Endothelial cell of umbilical vein (primary cell): Measurements from ENCODE around the gene MAGIX. TPM values are rescaled to one million over a fixed set of nuclear protein-coding genes. Genes with fewer than 3 reads are reported as not detected.

Source experiments
- BruUV-seq: library from RNA; stranded (reverse); fragments of 400-500 nt; replicated peaks from 2 replicates; lab custom pipeline; 2021; lab: Mats Ljungman, UMichigan
- CTCF ChIA-PET: fragments of 300-600, 350-600 bp; sonication (Branson Sonifier 250); formaldehyde crosslinking; loops from one replicate; lab custom pipeline; 2021; ENCODE audit warnings: antibody characterized with exemption, inconsistent platforms; lab: Charles Lee
- POLR2A ChIA-PET: fragments of 300-600, 350-600 bp; sonication (Branson Sonifier 250); formaldehyde crosslinking; loops from one replicate; lab custom pipeline; 2021; ENCODE audit warnings: antibody characterized with exemption, inconsistent platforms; lab: Charles Lee
- DNase-seq: peaks from one replicate; pipeline ENCODE4 v3.0.0-alpha.2; 2011; ENCODE audit warnings: low read depth, low spot score
- FAIRE-seq: peaks from 2 replicates; lab custom pipeline; 2011; peaks lifted over from hg19 to GRCh38; lab: Jason Lieb, UNC
- H2AFZ ChIP-seq: 2 replicates; pipeline ENCODE4 v1.6.0; 2012; ENCODE audit warnings: low read depth, low read length, control low read depth, inconsistent platforms
- H3K27ac ChIP-seq: 2 replicates; pipeline ENCODE4 v1.5.1; 2011; ENCODE audit warnings: low read depth, mild to moderate bottlenecking, control low read depth, low read length, moderate library complexity; ENCODE audit not compliant: insufficient read depth
- H3K27me3 ChIP-seq, 2 experiments: 2 replicates each; pipeline versions ENCODE4 v1.6.0 to v1.6.1; 2011; ENCODE audit warnings: low read length in 2 of 2, mixed read lengths in 1 of 2; ENCODE audit not compliant: control insufficient read depth in 2 of 2, insufficient read depth in 2 of 2
- H3K36me3 ChIP-seq, 2 experiments: 2 replicates in 1 of 2; 3 replicates in 1 of 2; pipeline ENCODE4 v1.5.1; 2011; ENCODE audit warnings: low read length in 2 of 2, mild to moderate bottlenecking in 1 of 2, moderate library complexity in 1 of 2; ENCODE audit not compliant: control insufficient read depth in 2 of 2, insufficient read depth in 2 of 2; ENCODE audit errors: extremely low read depth in 1 of 2
- H3K4me1 ChIP-seq: 3 replicates; pipeline ENCODE4 v1.5.1; 2011; ENCODE audit warnings: mild to moderate bottlenecking, low read length; ENCODE audit not compliant: control insufficient read depth, insufficient read depth; ENCODE audit errors: extremely low read depth
- H3K4me2 ChIP-seq: 2 replicates; pipeline ENCODE4 v1.6.1; 2011; ENCODE audit warnings: low read length, control low read depth, mixed read lengths; ENCODE audit not compliant: insufficient read depth
- H3K4me3 ChIP-seq, 3 experiments: fragments of 200-600 bp in 1 of 3; sonication (generic), shearing (Covaris generic) in 1 of 3; replicated peaks in 1 of 3; 2 replicates each; pipeline ENCODE4 v1.5.1; 2011 to 2016; ENCODE audit warnings: control low read depth in 3 of 3, low read length in 3 of 3, mild to moderate bottlenecking in 2 of 3, inconsistent platforms in 1 of 3, low read depth in 1 of 3, moderate library complexity in 1 of 3; ENCODE audit not compliant: insufficient read depth in 1 of 3
- H3K79me2 ChIP-seq: 2 replicates; pipeline ENCODE4 v1.6.0; 2012; ENCODE audit warnings: low read length, inconsistent platforms; ENCODE audit not compliant: control insufficient read depth, insufficient read depth
- H3K9ac ChIP-seq: replicated peaks from 2 replicates; pipeline ENCODE3; 2011; ENCODE audit warnings: low read length, control low read depth; ENCODE audit not compliant: insufficient read depth; ENCODE audit errors: extremely low read depth
- H3K9me1 ChIP-seq: replicated peaks from 3 replicates; pipeline ENCODE4 v1.6.0; 2011; ENCODE audit warnings: mild to moderate bottlenecking, low read length; ENCODE audit not compliant: control insufficient read depth, insufficient read depth; ENCODE audit errors: extremely low read depth
- H3K9me3 ChIP-seq: replicated peaks from 2 replicates; pipeline ENCODE4 v1.5.1; 2012; ENCODE audit warnings: low read length, inconsistent platforms; ENCODE audit not compliant: control insufficient read depth, insufficient read depth
- H4K20me1 ChIP-seq: replicated peaks from 2 replicates; pipeline ENCODE3; 2011; ENCODE audit warnings: mild to moderate bottlenecking, low read length; ENCODE audit not compliant: control insufficient read depth, insufficient read depth; ENCODE audit errors: extremely low read depth
- EZH2 ChIP-seq: IDR thresholded peaks from 2 replicates; pipeline ENCODE4 v1.6.1; 2012; ENCODE audit warnings: borderline replicate concordance, low read depth, mild to moderate bottlenecking, moderate library complexity, low read length, inconsistent platforms; ENCODE audit not compliant: severe bottlenecking
- FOS ChIP-seq: IDR thresholded peaks from 2 replicates; pipeline ENCODE4 v1.6.1; 2011; ENCODE audit warnings: mild to moderate bottlenecking, low read length, moderate library complexity, borderline replicate concordance; ENCODE audit not compliant: insufficient read depth
- GATA2 ChIP-seq: IDR thresholded peaks from 2 replicates; pipeline ENCODE4 v1.7.0; 2011; ENCODE audit warnings: low read depth, mild to moderate bottlenecking, moderate library complexity, mixed read lengths, low read length; ENCODE audit not compliant: insufficient read length, insufficient read depth
- JUN ChIP-seq: IDR thresholded peaks from 2 replicates; pipeline ENCODE4 v1.6.1; 2011; ENCODE audit warnings: borderline replicate concordance, low read depth; ENCODE audit not compliant: insufficient read length, insufficient read depth
- MAX ChIP-seq: IDR thresholded peaks from 2 replicates; pipeline ENCODE4 v1.6.1; 2011; ENCODE audit not compliant: insufficient read depth, insufficient read length
- MYC ChIP-seq: IDR thresholded peaks from one replicate; pipeline ENCODE4 v1.6.1; 2011; ENCODE audit warnings: mild to moderate bottlenecking, low read depth, low read length
- POLR2A ChIP-seq: IDR thresholded peaks from 2 replicates; pipeline ENCODE4 v1.6.1; 2012; ENCODE audit warnings: low read depth, mild to moderate bottlenecking, control low read depth, low read length
- POLR2AphosphoS5 ChIP-seq: IDR thresholded peaks from 2 replicates; pipeline ENCODE4 v1.6.1; 2012; ENCODE audit warnings: low read depth, mild to moderate bottlenecking, control low read depth, low read length, moderate library complexity; ENCODE audit not compliant: insufficient read depth
- dilution Hi-C: fragments of 300-500 bp; cut with MboI; formaldehyde crosslinking; loops from one replicate; pipeline ENCODE4 v1.15.0; 2019; ENCODE audit warnings: low sequenced_read_pairs; ENCODE audit not compliant: extremely low pct_ligation_motif_present
- intact Hi-C: fragments of 100-400 bp; cut with micrococcal nuclease; formaldehyde crosslinking; loops from one replicate; pipeline ENCODE4 v1.10.0; 2022
- polyA plus RNA-seq, 4 experiments: library from polyadenylated mRNA; depleted of rRNA in 3 of 4; stranded (reverse) in 3 of 4; unstranded in 1 of 4; fragments of >200 nt; gene quantifications; 2 replicates each; pipeline versions ENCODE4 v1.2.1 to v1.2.3, GENCODE V29; 2011 to 2012; ENCODE audit warnings: missing spikeins in 1 of 4
- total RNA-seq: library from RNA; stranded (reverse); gene quantifications from 2 replicates; pipeline ENCODE4 v1.2.3, GENCODE V29; 2021
- TF ChIP-seq, protein P1 (sequence below), 2 donors: IDR thresholded peaks; 1 replicate in 1 of 2; 2 replicates in 1 of 2; pipeline ENCODE4 v1.5.1; 2011; ENCODE audit warnings: low read length in 2 of 2, mild to moderate bottlenecking in 2 of 2, moderate library complexity in 2 of 2, control low read depth in 1 of 2, inconsistent platforms in 1 of 2, low read depth in 1 of 2; ENCODE audit not compliant: insufficient read depth in 1 of 2; ENCODE audit errors: extremely low read depth in 1 of 2

The MAGIX gene
- total and polyA plus RNA-seq, 2 donors (not counting 3 experiments of a cell fraction or from before 2014, with no cell fraction given), result 0.77 to 0.88 TPM

- DNase-seq (peak; percentile 55), FAIRE-seq (peak; percentile 83)
- peaks cover 0 to 2% of the 10 kb centered on the region in 2 experiments for H3K36me3 ChIP-seq
- no peaks in the 10 kb centered on the region for H3K79me2 ChIP-seq
- peaks cover 14% of the 10 kb centered on the region for H3K4me1 ChIP-seq
- ChIA-PET CTCF (no interaction called here), POLR2A (no interaction called here)
- no peaks in the 10 kb centered on the region for H3K9me3 ChIP-seq
- peak within 1 kb of the TSS; percentile 69 for H3K4me2 ChIP-seq
- H4K20me1 ChIP-seq, result no peaks in the 10 kb centered on the region
- peak within 1 kb of the TSS; percentile 15 for H3K27ac ChIP-seq
- no peaks in the 10 kb centered on the region for H3K9me1 ChIP-seq
- no TSS peak for BruUV-seq
- peak within 1 kb of the TSS; percentile 58 for H2AFZ ChIP-seq
- intact Hi-C loops, result no loop called here
- peak; percentile 24 for TF ChIP-seq POLR2A
- no peak for TF ChIP-seq FOS
- no peak for TF ChIP-seq GATA2
- TF ChIP-seq JUN, result no peak
- no peak for TF ChIP-seq MAX
- peak; percentile 31 for TF ChIP-seq POLR2AphosphoS5
- TF ChIP-seq, protein P1, sequence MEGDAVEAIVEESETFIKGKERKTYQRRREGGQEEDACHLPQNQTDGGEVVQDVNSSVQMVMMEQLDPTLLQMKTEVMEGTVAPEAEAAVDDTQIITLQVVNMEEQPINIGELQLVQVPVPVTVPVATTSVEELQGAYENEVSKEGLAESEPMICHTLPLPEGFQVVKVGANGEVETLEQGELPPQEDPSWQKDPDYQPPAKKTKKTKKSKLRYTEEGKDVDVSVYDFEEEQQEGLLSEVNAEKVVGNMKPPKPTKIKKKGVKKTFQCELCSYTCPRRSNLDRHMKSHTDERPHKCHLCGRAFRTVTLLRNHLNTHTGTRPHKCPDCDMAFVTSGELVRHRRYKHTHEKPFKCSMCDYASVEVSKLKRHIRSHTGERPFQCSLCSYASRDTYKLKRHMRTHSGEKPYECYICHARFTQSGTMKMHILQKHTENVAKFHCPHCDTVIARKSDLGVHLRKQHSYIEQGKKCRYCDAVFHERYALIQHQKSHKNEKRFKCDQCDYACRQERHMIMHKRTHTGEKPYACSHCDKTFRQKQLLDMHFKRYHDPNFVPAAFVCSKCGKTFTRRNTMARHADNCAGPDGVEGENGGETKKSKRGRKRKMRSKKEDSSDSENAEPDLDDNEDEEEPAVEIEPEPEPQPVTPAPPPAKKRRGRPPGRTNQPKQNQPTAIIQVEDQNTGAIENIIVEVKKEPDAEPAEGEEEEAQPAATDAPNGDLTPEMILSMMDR (IDR thresholded peaks at IDR 0.05; ENCODE audit: extremely low read depth in 1 of 2, insufficient read depth in 1 of 2, low read depth in 1 of 2, low read length in 2 of 2), result peak; percentile 26 to 40
- TF ChIP-seq EZH2, result no peak
- TF ChIP-seq MYC, result no peak
- H3K27me3 ChIP-seq, result no peaks in the 10 kb centered on the region
- H3K4me3 ChIP-seq, result peak within 1 kb of the TSS; percentile 59 to 75 (median 63)
- dilution Hi-C loops, result no loop called here
- H3K9ac ChIP-seq, result peak within 1 kb of the TSS; percentile 62
Measured at GRCh38 chrX:49186125-49187027, 23.8 kb downstream of the MAGIX start, which contains the start of gene PRICKLE3. PRICKLE3 (minus strand) TSS chrX:49186373; CDS start chrX:49186297, 76 bp downstream.
